HT-29 (cell line): ENCODE results near the gene FBN1. TPM values are rescaled to one million over a fixed set of nuclear protein-coding genes. Genes with fewer than 3 reads are reported as not detected.

Experiments used
- DNase-seq: peaks from one replicate; pipeline ENCODE4 v3.0.0-alpha.2; 2015; ENCODE audit warnings: low spot score
- total RNA-seq: library from RNA; depleted of rRNA; stranded (reverse); fragments of >200 nt; shearing (Covaris generic); gene quantifications from 2 replicates; pipeline ENCODE4 v1.2.3, GENCODE V29; 2014

FBN1 gene
- total RNA-seq, 1 experiment from 2014 or later = 0.61 TPM

DNA sequence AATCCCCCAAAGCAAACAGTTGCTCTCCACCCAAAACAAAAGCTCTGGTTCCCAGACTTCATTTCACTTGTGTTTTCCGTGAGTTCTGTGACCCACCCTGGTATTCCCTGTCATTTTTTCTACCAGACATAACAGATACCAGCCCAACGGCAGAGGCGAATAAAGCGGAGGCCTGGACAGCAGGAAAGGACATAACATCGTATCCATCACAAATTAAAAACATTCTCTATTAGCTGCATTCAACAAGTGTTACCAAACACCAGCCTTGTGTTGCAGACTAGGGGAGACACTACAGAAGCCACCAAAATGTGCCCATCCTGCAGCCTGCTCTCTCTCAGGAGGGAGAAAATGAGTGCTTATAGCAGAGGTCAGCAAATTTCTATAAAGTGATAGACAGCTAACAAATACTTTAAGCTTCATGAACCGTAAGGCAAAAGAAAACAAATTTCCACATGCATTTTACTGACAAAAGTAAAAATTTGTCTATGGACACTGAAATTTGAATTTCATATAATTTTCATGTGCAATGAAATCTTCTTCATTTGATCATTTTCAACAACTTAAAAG is 7.1 kb upstream of the FBN1 start:
- no peak for DNase-seq

DNA sequence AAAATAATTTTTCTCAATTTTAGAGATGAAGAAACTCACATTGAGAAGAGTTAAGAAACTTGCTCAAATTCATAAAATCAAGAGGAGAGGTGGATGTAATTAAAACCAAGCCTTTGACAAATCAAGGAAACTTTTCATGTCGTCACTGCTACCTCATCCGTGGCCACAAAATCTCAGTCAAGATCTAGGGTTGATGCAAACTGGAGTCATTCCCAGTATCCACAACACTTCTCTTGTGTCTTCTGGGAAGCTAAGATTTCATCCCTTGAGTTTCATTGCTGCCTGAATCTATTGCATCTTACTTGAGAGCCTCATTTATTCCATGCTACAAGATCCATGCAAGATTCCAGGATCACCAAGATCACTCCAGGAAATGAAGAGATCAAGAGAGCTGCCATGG is 5.4 kb upstream of the FBN1 start:
- no peak for DNase-seq

DNA sequence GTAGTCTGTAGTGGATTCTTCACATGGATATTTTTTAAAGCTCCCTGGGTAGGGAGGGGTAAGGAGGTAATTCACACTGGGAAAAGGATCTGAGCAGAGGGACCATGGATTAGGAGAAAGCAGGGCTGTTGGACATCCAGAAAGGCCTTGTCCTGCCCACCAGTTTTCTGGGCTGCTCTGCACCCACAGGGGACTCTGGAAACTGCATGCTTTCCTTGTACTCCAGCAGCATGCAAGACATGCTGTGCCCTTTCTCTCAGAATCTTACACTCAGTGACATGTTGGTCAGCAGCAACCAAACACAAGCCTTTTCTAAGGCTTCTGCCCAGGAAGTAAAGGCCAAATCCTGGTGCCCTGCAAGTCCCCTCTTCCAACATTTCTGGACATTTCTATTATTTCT is 2.5 kb upstream of the FBN1 start:
- no peak for DNase-seq

DNA sequence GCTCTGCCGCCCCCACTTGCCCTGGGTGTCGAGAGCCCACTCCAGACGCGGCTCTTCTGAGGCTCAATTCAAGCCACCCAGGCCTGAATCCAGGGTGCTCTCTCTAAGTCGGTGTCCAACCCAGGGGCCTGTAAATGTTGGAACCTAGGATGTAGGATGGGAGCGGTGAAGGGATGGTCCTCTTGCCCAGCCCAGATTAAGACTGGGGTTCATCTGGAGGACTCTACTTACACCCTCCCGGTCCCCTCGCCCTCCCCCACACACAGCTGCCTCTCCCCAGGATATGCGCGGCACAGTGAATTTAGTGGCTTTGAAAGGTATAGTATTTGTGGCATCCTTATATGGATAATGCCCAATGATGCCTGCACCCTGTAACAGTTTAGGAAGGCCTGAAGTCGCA is 822 bp upstream of the FBN1 start:
- no peak for DNase-seq

DNA sequence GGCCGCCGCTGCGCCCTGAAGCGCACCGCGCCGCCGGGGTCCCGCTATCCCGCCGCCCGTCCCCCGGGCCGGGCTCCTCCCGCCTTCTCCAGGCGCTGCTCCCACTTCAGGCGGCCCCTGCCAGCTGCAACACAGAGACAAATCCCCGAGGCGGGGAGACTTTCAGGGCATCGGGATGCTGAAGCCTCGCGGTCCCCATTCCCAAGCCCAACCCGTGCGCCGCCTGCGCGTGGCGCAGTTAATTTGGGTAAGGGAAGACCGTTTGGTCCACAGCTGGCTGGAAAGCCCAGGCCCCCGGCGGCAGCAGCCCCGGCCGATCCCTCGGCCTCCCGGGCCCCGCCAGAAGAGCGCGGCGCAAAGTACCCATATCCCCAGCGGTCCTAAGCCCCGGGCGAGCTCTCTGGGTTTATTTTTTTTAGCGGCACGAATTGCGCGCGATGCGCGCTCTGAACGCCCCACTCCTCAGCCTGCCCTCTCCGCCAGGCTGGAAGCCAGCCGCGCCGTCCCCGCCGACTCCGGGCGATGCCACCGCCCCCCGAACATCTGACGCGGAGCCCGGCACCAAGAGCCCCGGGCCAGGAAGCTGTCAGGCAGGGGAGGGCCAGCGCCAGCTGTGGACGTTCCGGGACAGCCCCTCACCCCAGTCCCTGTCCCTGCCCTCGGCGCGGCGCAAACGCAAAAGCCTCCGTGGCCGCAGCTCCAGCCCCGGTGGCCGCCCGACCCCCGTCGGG is 517 bp downstream of the FBN1 start:
- DNase-seq = no peak

DNA sequence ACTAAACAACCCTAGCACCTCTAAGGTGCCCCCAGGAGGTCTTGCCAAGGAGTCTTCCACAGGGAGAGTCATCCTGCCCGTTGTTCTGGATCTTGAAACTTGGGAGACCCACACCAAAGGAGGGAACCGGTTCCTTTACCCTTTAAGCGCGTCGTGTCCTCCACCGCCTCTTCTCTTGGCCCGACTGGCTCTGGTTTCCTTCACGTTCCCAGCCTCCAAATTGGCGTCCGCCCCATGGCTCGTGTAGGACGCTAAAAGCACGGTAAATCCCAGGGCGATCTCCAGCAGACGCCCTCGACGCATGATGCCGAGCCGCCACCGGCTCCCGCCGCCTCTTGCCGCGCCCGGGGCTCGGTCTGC is 1.1 kb downstream of the FBN1 start:
- DNase-seq = no peak

DNA sequence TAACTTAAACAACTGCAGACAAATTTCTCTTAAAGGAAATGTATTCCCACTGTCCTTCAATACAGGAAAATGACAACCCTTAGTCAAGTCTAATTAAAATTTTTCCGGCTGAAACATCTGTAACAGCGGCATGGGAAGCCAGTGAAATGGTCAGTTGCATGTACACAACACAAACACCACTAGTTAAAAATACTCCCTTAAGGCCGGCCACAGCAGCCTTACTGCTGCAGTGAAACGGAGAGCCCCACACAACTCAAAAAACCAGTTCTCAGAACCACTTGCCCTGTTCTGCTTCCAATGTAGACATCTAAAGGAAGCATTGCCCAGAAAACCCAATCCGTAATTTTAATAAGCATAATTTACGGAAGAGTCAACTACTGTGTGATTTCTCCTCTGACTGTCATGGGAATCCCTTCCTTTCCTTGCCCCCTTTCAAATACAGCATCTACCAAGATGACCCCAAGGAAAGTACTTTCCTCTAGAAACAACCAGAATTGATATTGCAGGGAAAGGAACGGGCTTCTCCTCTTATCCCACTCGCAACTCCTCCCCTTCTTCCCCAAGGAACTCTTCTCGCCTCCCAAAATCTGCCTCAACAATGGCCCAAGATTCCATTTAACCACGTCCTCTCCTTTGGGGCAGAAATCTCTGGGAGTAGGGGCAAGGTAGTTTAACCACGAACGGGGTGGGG is 1.6 kb downstream of the FBN1 start:
- DNase-seq = no peak

DNA sequence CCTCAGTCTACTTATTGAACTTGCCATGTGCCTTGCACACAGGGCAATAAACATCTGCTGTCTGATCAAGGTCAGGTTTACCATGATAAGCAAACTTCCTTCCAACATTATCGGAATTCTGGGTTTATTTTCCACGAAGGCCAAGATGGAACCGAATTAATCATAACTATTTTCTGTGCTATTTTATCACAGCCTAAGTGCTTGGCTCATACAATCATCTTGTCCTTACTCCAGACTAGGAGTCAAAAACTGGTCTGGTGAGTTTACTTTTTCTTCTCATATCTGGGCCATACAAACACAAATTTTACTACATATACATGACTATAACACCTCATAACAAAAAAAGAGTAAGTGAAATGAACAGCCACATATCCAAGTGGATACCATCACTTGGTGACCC is 2.3 kb downstream of the FBN1 start:
- DNase-seq = no peak

DNA sequence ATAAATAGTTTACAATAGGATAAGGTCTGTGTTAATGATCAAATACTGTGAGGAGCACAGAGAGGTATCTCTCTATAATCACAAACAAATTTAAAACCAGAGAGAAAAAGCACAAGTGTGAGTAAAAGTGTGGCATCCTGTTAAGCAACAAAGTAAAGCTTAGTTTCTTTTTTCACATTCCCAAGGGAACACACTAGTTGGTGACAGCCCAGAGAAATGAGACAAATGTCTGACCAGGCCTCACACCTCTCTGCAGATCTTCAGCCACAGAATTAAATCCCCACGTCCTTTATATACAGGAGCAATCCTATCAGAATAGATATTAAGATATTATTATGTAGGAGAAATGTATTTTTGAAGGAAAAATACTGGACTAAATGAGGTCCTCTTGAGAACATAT is 2.7 kb downstream of the FBN1 start:
- no peak for DNase-seq

DNA sequence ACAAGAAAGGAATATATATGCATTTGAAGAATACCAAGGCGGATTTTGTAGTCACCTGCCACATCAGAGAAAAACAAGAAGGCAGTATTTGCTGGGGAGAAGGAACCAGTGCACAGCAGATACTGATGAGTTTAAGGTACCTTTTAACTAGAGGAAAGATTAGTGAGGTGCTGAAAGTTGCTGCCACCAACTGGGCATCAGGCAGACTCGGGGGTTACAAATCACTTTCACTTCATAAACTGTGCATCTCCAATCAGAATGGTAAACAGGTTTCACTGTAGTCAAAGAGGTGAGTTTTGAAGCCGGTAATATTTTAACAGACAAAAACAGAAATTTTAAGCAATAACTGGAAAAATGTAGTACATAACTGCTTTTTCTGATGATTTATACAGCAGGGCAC is 4.1 kb downstream of the FBN1 start:
- peak; percentile 32 for DNase-seq

DNA sequence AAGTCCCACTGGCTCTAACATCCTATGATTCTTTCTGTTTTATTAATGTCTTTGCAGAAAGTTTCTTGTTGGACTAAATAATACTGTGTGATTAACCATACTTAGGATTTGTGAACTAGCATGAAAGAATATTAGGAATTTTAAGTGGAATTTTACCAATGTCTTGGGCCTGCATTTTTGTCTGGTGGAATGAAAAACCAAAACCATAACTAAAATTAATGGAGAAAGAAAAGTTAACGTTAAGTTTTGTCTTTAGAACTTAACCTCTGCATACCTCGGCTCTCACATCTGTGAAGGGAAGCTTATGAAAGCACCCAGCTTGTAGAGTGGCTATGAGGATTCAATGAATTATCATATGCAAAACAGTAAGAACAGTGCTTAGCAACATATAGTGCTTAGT is 6.5 kb downstream of the FBN1 start:
- no peak for DNase-seq

DNA sequence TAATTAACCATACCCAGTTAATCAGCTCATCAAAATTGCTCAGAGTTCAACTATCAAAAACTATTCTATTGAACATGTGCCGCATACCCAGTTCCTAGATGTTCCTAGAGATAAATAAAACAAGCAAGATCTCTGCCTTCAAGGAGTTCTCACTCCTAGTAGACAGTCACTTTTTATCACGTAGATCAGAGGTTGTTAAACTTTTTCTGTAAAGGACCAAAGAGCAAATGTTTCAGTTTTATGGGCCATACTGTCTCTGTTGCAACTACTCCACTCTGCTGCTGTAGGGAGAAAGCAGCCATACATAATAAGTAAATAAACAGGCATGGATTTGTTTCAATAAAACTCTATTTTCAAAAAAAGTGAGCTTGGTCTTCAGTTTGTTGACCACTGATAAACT is 7.9 kb downstream of the FBN1 start:
- DNase-seq = no peak

DNA sequence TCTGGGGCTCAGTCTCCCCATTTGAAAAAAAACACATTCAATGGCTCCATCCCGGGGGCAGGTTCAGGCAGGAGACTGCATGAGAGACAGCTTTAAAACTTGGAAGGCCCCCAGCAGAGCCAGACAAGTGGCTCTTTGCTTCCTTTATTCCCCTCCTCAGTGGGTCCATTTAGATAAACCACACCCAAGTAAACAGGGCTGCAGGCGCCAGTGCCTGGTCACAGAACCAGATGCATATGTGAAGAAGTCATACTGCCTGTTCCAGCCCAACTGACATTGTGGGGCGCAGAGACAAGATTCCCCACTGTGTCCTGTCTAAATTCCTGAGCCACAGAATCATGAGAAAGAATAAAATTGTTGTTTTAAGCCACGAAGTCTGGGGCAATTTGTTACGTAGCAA is 9.0 kb downstream of the FBN1 start:
- DNase-seq = no peak

DNA sequence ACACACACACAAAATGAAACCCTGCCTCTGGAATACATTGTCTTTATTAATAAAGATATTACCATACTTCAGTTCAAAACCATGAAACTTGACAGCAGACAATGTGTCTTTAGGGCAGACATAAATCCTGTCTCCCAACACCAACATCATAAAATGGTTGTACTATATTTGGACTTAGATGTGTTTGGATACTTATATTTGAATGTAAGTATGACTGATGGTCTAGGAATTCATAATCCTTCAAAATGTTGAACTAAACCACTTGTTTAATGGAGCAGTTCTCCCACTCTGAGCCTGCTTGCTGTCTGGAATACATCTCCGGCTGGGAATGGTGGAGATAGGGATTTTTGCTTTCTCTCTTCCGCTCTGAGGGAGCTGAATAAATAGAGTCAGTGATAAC is 10.6 kb downstream of the FBN1 start:
- no peak for DNase-seq

DNA sequence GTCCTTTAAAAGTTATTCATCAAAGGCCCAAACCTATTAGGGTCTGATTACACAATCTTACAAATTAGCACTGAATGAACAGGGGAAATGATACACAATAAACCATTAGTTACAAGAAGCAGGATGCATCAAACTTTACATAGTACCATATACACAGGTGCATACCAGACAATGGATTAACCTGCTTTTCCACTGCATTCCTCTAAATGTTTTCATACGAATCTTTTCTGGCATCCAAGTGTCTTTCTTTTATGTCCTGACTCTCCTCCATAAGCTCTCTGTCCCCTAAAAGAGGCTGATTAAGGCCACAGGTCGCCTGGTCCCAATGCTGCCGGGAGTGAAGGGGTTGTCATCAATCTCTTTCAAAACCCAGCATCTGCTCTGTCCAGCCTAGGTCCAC is 11.4 kb downstream of the FBN1 start:
- no peak for DNase-seq

DNA sequence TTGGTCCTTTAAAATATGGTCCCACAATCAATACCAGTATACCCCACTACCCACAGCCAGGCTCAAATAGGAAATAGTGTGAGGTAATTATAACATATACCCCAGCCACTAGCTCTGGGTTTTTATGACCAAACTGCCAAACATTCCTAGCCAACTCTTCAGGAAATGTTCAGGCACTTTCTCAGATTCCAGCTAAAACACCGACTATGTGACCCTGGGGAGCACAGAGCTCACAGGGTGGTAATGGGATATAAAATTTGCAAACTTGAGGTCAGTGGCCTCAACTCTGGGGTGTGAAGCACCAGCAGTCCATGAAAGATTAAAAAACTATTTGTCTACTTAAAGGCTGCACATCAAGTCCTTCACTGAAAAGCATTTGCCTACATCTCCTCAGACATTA is 12.9 kb downstream of the FBN1 start:
- DNase-seq = no peak

DNA sequence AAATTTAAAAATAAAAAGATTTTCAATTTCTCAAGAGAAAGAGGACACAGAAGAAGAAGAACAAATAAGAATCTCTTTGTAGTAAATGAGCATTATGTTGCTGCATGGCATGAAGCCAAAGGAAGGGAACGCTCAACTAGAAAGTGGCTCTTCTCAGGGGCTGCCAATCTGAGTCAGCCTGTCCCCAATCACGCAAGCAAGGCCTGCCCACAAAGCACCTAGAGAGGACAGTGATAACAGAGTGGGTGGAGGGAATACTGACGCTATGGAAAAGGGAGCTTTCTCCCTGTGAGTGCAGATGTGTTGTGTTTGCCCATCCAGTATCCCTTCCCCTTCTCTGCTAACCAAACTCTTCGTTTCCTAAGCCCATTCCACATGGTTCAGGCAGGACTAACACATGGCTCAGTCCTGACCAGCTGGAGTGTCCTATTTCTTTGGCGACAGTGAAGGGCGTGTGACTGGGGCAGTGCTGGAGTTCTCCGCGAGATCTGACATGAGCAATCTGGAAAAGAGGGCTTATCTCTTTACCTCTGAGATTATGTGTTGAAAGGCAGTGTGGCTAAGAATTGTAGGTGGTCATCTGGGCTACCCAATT is 14.2 kb downstream of the FBN1 start:
- DNase-seq = no peak

DNA sequence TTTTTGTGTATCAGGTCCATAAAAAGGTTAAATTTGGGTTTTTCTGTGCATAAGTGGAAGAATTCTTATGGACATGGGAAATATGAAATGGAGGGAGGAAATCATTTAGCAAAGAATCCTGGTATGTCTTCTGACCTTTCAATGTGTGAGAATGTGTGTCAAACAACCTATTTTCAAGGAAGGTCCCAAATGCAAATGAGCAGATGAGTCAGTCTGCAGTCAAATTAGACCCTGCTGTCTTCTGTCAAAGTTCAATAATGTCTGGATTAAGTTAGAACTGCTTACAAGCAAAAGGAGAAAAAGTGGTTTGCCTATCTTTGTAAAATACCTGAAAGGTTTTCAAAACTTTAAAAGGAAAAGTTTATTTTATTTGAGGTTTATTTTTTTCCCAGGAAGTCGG is 15.3 kb downstream of the FBN1 start:
- DNase-seq = no peak

DNA sequence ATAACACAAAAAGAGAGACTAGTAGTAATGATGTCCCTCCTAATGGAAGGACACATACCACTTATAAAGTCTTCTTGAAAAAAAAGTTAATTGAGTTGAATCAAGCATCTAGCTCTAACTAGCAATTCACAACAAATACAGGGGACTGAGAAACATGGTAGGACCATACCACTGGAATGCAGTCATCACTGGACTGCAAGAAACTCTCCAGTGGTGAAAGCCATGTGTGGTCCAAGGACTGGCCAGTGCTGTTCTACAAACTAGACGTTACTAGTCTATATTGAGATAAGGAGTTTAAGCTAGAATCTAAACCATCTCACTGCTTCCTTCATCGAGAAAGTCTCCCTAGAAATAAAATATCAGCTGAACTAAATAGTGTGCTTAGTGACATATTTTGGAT is 16.7 kb downstream of the FBN1 start:
- DNase-seq = no peak

DNA sequence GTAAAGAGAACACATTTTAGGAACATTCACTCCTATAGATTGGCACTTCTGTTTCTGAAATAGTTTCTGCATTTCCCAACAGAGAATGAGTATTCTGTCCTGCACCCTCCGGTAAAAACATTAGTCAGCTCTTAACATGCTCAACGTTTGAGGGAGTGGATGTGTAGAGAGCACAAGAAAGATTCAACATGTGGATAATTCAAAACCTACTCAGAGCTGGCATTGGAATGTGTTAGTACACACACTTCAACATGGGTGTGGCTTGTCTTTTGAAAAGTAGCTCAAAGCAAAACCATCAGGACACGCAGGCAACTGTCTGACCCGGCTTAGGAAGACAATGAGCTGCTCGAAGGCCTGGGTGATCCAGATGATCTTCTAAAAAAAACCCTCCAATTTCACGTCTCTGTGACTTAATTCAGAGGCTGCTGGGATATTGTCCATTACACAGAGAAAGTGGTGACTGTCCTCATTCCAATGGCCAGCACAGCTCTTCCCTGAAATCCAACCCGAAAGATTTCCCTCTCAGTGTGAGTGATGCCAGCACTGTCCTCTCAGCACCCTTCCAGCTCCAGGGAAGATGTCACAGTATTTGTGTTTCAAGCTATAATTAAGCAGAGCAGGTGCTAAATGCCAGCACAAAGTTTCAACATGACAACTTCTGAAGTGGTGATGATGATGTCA is 18.1 kb downstream of the FBN1 start:
- no peak for DNase-seq

DNA sequence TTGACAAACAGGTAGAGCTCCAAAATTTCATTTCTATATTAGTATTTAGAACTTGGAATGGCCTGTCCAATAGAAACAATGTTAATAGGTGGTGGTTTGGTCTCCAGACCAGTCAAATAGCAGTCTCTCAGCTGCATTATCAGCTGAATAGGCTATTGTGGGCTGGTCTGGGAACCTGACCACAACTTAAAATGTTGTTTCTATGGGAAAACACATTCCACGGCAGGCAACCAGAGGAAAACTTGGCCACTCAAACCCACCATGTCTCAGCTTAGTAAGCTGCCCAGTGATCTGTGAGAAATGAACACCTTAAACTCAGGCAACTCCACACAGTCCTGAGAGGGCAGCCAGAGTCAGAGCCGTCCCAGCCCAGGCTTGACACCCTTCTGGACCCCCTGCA is 20.4 kb downstream of the FBN1 start:
- no peak for DNase-seq

DNA sequence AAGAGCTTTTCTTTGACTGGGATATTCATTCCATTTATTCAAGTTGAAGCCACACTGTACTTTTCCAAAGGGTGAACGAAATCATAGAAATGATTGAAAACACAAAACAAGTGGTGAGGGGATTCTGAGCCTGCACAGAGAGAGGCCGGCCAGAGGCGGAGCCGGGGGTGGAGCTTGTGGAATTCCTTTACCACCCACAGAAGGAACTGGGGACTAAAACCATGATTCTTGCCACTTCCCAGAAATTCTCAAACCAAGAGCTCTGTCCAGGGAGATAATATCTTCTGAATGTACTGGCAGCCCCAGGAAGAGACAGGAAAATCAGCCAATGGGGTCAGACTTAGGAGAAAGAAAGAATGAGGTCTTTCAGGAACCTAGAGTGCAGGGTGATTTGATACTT is 20.8 kb downstream of the FBN1 start:
- no peak for DNase-seq
